Measurements from ENCODE around the gene MAP3K1.

DNA sequence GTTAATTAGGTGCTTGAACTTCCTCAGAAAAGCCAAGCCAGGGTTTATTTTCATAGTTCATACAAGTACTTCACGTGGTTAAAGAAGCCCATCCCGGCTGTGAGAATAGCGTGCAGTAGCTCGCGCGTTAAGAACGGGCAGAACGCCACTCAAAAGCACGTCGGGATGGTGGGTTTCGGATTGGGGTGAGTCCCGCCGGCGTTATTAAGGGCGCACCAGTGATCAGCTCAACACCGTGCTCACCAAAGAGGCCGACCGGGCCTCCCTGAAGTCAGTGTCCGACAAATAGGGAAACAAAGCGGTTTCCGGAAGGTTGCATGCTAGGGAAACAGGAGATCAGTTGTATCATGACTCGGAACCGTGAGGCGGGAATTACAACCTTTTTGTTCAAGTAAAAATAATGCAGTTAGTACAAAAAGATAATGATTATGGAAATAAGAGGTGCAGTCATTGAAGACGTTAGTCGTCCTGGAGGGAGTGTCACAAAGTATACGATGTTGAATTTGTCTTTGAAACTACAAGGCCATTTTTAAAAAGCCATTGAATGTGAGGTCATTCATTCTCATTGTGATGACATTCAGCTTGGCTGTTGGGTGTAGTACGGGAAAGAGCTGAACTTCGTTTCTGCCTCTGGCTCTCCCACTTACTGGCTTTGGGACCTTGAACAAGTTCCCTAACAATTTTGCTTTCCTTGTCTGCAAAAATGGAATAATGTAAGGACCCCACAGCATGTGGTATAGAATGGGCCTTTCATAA is 95.0 kb downstream of the MAP3K1 start:
- TF ChIP-seq, protein P1, sequence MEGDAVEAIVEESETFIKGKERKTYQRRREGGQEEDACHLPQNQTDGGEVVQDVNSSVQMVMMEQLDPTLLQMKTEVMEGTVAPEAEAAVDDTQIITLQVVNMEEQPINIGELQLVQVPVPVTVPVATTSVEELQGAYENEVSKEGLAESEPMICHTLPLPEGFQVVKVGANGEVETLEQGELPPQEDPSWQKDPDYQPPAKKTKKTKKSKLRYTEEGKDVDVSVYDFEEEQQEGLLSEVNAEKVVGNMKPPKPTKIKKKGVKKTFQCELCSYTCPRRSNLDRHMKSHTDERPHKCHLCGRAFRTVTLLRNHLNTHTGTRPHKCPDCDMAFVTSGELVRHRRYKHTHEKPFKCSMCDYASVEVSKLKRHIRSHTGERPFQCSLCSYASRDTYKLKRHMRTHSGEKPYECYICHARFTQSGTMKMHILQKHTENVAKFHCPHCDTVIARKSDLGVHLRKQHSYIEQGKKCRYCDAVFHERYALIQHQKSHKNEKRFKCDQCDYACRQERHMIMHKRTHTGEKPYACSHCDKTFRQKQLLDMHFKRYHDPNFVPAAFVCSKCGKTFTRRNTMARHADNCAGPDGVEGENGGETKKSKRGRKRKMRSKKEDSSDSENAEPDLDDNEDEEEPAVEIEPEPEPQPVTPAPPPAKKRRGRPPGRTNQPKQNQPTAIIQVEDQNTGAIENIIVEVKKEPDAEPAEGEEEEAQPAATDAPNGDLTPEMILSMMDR (conservative IDR thresholded peaks at IDR 0.05), result no peak
- peak; percentile 39; the same call in 1 of the 2 replicates for TF ChIP-seq ZFX (IDR thresholded peaks at IDR 0.05)
